A549 (cell line): Measurements from ENCODE around the gene PHF10.

Experiments
- ESRRA ChIP-seq: fragments of 150-350 bp; IDR thresholded peaks from 2 replicates; pipeline ENCODE4 v1.6.1; 2014; ENCODE audit warnings: mild to moderate bottlenecking, low read length, borderline replicate concordance
- MAX ChIP-seq: IDR thresholded peaks from 2 replicates; pipeline ENCODE4 v1.6.1; 2012
- POLR2A ChIP-seq: IDR thresholded peaks from 2 replicates; pipeline ENCODE4 v1.6.1; 2012; ENCODE audit warnings: mild to moderate bottlenecking, low read length

GRCh38 chr6:169741344-169741743 is 17.0 kb upstream of the PHF10 start:
- TF ChIP-seq POLR2A (no peak), ESRRA (no peak), MAX (no peak)
